RWPE2 (cell line): ENCODE data around the gene REG1A.

Experiments used
- ATAC-seq: fragments of 200-7000 bp; cut with Tn5 transposase; 3 replicates; pipeline ENCODE4 v1.9.1; 2021; ENCODE audit warnings: low read depth
- DNase-seq: peaks from one replicate; pipeline ENCODE4 v3.0.0-alpha.2; 2020; ENCODE audit warnings: low spot score
- H3K27ac ChIP-seq: fragments of 450-650 bp; 2 replicates; pipeline ENCODE4 v1.5.1; 2017; ENCODE audit warnings: mild to moderate bottlenecking; ENCODE audit not compliant: poor library complexity, severe bottlenecking
- H3K27me3 ChIP-seq: fragments of 250-450 bp; sonication (Bioruptor Pico); 2 replicates; pipeline ENCODE4 v1.5.1; 2021; ENCODE audit warnings: mild to moderate bottlenecking, moderate library complexity; ENCODE audit not compliant: insufficient read depth, poor library complexity, severe bottlenecking
- H3K36me3 ChIP-seq: fragments of 250-450 bp; sonication (Bioruptor Pico); 2 replicates; pipeline ENCODE4 v1.5.1; 2020; ENCODE audit warnings: low read depth, mild to moderate bottlenecking, moderate library complexity
- H3K4me1 ChIP-seq: fragments of 250-450 bp; sonication (Bioruptor Pico); 2 replicates; pipeline ENCODE4 v1.5.1; 2021; ENCODE audit warnings: mild to moderate bottlenecking, moderate library complexity; ENCODE audit not compliant: insufficient read depth, poor library complexity, severe bottlenecking
- H3K4me3 ChIP-seq: fragments of 250-450 bp; sonication (Bioruptor Pico); 2 replicates; pipeline ENCODE4 v1.5.1; 2021; ENCODE audit warnings: mild to moderate bottlenecking, moderate library complexity; ENCODE audit not compliant: severe bottlenecking
- H3K9me3 ChIP-seq: fragments of 250-450 bp; sonication (Bioruptor Pico); 2 replicates; pipeline ENCODE4 v1.5.1; 2021; ENCODE audit warnings: mild to moderate bottlenecking, moderate library complexity; ENCODE audit not compliant: severe bottlenecking
- TF ChIP-seq, protein P1 (sequence below): fragments of 450-650 bp; IDR thresholded peaks from one replicate; pipeline ENCODE4 v1.5.1; 2017; ENCODE audit warnings: mild to moderate bottlenecking, moderate library complexity; ENCODE audit not compliant: poor library complexity, severe bottlenecking

Gene REG1A

GRCh38 chr2:79159030-79159429 lies 38.7 kb downstream of the REG1A start:
- no peak for ATAC-seq
- Histone ChIP-seq H3K27me3 (no peaks in the 10 kb centered on the region), H3K36me3 (no peaks in the 10 kb centered on the region), H3K9me3 (no peaks in the 10 kb centered on the region), H3K4me3 (no peak overlapping the region), H3K4me1 (no peaks in the 10 kb centered on the region), H3K27ac (no peak overlapping the region)
- DNase-seq: no peak
- TF ChIP-seq, protein P1, sequence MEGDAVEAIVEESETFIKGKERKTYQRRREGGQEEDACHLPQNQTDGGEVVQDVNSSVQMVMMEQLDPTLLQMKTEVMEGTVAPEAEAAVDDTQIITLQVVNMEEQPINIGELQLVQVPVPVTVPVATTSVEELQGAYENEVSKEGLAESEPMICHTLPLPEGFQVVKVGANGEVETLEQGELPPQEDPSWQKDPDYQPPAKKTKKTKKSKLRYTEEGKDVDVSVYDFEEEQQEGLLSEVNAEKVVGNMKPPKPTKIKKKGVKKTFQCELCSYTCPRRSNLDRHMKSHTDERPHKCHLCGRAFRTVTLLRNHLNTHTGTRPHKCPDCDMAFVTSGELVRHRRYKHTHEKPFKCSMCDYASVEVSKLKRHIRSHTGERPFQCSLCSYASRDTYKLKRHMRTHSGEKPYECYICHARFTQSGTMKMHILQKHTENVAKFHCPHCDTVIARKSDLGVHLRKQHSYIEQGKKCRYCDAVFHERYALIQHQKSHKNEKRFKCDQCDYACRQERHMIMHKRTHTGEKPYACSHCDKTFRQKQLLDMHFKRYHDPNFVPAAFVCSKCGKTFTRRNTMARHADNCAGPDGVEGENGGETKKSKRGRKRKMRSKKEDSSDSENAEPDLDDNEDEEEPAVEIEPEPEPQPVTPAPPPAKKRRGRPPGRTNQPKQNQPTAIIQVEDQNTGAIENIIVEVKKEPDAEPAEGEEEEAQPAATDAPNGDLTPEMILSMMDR: no peak

DNA sequence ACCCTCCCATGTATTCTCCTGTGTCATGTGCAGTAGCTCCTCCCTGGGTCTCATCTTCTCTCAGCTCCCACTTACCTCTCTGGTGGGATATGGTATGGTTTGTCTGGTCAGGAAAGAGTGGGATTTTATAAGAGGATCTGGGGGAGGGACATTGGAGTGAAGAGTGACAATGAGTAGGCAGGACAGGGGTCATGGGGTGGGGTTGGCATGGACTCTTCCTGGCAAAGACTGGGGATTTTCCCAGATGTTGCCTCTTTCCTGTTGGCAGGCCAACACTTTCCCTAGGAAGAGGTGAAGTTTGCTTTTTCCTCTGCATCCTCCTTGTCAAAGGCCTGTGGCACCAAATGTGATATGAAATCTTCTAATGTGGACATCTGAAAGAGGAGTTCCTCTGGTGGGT lies 39.4 kb downstream of the REG1A start, which contains the start of gene REG3A:
TSS of gene REG3A (minus strand) at position 101 of the 400 bp plus-strand sequence. CDS start 348 bp downstream, outside the sequence.
- H3K27ac ChIP-seq: no peak within 1 kb of the TSS
- H3K27me3 ChIP-seq: no peaks in the 10 kb centered on the region
- no peaks in the 10 kb centered on the region for H3K9me3 ChIP-seq
- no peak for ATAC-seq
- DNase-seq: no peak
- H3K4me1 ChIP-seq: no peaks in the 10 kb centered on the region
- H3K36me3 ChIP-seq: no peaks in the 10 kb centered on the region
- TF ChIP-seq, protein P1: no peak
- no peak within 1 kb of the TSS for H3K4me3 ChIP-seq

DNA sequence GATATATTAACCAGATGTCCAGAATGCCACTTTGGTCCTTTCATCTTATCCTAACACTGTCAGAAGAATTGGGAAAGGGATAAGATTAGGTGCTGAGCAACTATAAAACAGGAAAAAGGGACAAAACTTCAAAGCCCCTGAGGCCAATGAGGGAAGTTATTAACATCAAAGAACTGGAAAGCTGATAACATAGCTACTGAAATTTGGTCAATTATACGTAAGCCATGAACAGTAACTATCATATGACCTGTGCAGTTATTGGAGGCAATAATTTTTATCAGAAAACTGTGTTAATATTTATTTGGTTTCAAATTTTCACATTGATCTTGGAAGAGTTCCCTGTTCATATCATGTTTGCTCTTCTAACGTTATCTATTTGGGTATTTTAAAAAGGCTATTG lies 41.8 kb downstream of the REG1A start:
- ATAC-seq: no peak
- no peak for DNase-seq
- H3K36me3 ChIP-seq: no peaks in the 10 kb centered on the region
- no peaks in the 10 kb centered on the region for H3K27me3 ChIP-seq
- no peak overlapping the region for H3K27ac ChIP-seq
- no peak overlapping the region for H3K4me3 ChIP-seq
- TF ChIP-seq, protein P1: no peak
- H3K9me3 ChIP-seq: no peaks in the 10 kb centered on the region
- H3K4me1 ChIP-seq: no peaks in the 10 kb centered on the region

DNA sequence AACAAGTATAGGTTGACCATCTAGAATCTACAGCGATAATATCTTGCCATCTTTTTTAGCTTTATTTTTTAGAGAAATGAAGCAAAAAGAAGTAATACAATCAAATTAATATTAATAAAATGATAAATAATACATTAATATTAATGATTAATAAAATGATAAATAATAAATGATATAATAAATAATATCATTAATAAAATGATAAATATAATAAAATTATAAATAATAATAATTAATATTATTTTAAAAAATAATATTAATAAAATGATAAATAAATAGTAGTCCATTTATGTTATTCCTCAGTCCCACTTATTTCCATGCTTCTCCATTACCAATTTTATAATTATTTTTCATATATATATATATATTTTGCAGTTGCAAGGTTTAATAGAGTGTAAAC lies 42.5 kb downstream of the REG1A start:
- TF ChIP-seq, protein P1: no peak
- Histone ChIP-seq H3K27ac (no peak overlapping the region), H3K9me3 (no peaks in the 10 kb centered on the region), H3K36me3 (no peaks in the 10 kb centered on the region), H3K4me1 (no peaks in the 10 kb centered on the region), H3K4me3 (no peak overlapping the region), H3K27me3 (no peaks in the 10 kb centered on the region)
- DNase-seq (no peak), ATAC-seq (no peak)

- no peaks in the 10 kb centered on the region for H3K9me3 ChIP-seq
- TF ChIP-seq, protein P1: no peak
- no peaks in the 10 kb centered on the region for H3K4me1 ChIP-seq
- no peak overlapping the region for H3K27ac ChIP-seq
- no peak overlapping the region for H3K4me3 ChIP-seq
- no peaks in the 10 kb centered on the region for H3K36me3 ChIP-seq
- ATAC-seq: no peak
- H3K27me3 ChIP-seq: no peaks in the 10 kb centered on the region
- DNase-seq: no peak
These were observed 51.2 kb downstream of the REG1A start for GRCh38 chr2:79171348-79171958.
